ENCODE data around the gene MED15.
A peak's percentile ranks its signal among the peaks of the same experiment; 100 is the strongest.

The MED15 gene

GRCh38 chr22:20573176-20573832 lies 65.9 kb downstream of the MED15 start:
- DNase-seq, result no peak

GRCh38 chr22:20573833-20574615 lies 66.6 kb downstream of the MED15 start:
- no peak for DNase-seq

- no peak for DNase-seq
These were observed 67.5 kb downstream of the MED15 start for GRCh38 chr22:20574920-20575353.

GRCh38 chr22:20575724-20576444 lies 68.5 kb downstream of the MED15 start:
- no peak for DNase-seq

GRCh38 chr22:20576445-20576816 lies 69.0 kb downstream of the MED15 start:
- DNase-seq, result no peak

- DNase-seq, result no peak
These were observed 69.6 kb downstream of the MED15 start for GRCh38 chr22:20577045-20577444.

- peak; percentile 20 for DNase-seq
These were observed 70.2 kb downstream of the MED15 start for GRCh38 chr22:20577549-20577975.

GRCh38 chr22:20578192-20578591 lies 70.8 kb downstream of the MED15 start:
- no peak for DNase-seq

GRCh38 chr22:20578707-20579106 lies 71.3 kb downstream of the MED15 start:
- DNase-seq, result no peak

- DNase-seq, result no peak
These were observed 72.1 kb downstream of the MED15 start for GRCh38 chr22:20579273-20580120.

- DNase-seq, result no peak
These were observed 72.8 kb downstream of the MED15 start for GRCh38 chr22:20580179-20580578.

GRCh38 chr22:20580611-20581502 lies 73.4 kb downstream of the MED15 start:
- no peak for DNase-seq

- DNase-seq, result no peak
These were observed 74.2 kb downstream of the MED15 start for GRCh38 chr22:20581503-20582170.

- no peak for DNase-seq
These were observed 74.7 kb downstream of the MED15 start for GRCh38 chr22:20582171-20582511.

- DNase-seq, result no peak
These were observed 75.3 kb downstream of the MED15 start for GRCh38 chr22:20582520-20583361.

- DNase-seq, result no peak
These were observed 76.1 kb downstream of the MED15 start for GRCh38 chr22:20583471-20583922.

GRCh38 chr22:20584029-20584871 lies 76.8 kb downstream of the MED15 start:
- DNase-seq, result no peak

- no peak for DNase-seq
These were observed 77.6 kb downstream of the MED15 start for GRCh38 chr22:20584872-20585638.
